Neural progenitor cell (in vitro differentiated cells): ENCODE measurements around the gene VARS2. TPM values are rescaled to one million over a fixed set of nuclear protein-coding genes. Genes with fewer than 3 reads are reported as not detected.

Source experiments
- DNase-seq: peaks from one replicate; pipeline ENCODE4 v3.0.0-alpha.2; 2016; ENCODE audit warnings: low spot score
- H2AFZ ChIP-seq: fragments of 200-600 bp; sonication (generic); replicated peaks from 2 replicates; pipeline ENCODE4 v1.6.1; 2016; ENCODE audit warnings: antibody characterized with exemption
- H3F3A ChIP-seq: fragments of 200-600 bp; sonication (generic); 2 replicates; pipeline ENCODE4 v1.6.1; 2016; ENCODE audit warnings: antibody characterized with exemption, low read depth
- H3K27ac ChIP-seq: fragments of 200-600 bp; sonication (generic); 2 replicates; pipeline ENCODE4 v1.5.1; 2016; ENCODE audit warnings: mild to moderate bottlenecking
- H3K27me3 ChIP-seq: fragments of 200-600 bp; sonication (generic); 2 replicates; pipeline ENCODE4 v1.6.1; 2016; ENCODE audit warnings: mild to moderate bottlenecking, moderate library complexity
- H3K36me3 ChIP-seq: fragments of 200-600 bp; sonication (generic); 2 replicates; pipeline ENCODE4 v1.5.1; 2016
- H3K4me1 ChIP-seq: fragments of 200-600 bp; sonication (generic); 2 replicates; pipeline ENCODE4 v1.6.1; 2016; ENCODE audit warnings: mixed run types
- H3K4me2 ChIP-seq: fragments of 200-600 bp; sonication (generic); 2 replicates; pipeline ENCODE4 v1.6.1; 2016
- H3K4me3 ChIP-seq: fragments of 200-600 bp; sonication (generic); 2 replicates; pipeline ENCODE4 v1.5.1; 2016
- H3K79me2 ChIP-seq: fragments of 200-600 bp; sonication (generic); 2 replicates; pipeline ENCODE4 v1.6.1; 2016; ENCODE audit warnings: low read depth
- H3K9ac ChIP-seq: fragments of 200-600 bp; sonication (generic); 2 replicates; pipeline ENCODE4 v1.6.1; 2016
- H3K9me3 ChIP-seq: fragments of 200-600 bp; sonication (generic); 2 replicates; pipeline ENCODE4 v1.5.1; 2016; ENCODE audit warnings: low read depth
- H4K20me1 ChIP-seq: fragments of 200-600 bp; sonication (generic); 2 replicates; pipeline ENCODE4 v1.6.1; 2016; ENCODE audit warnings: low read depth
- H3K27ac Mint-ChIP-seq: 3 replicates; pipeline ENCODE4 v1.8.0; 2021; ENCODE audit warnings: mixed read lengths
- H3K27me3 Mint-ChIP-seq: 2 replicates; pipeline ENCODE4 v1.8.0; 2022; ENCODE audit warnings: low read depth, mild to moderate bottlenecking, inconsistent platforms, moderate library complexity, mixed read lengths; ENCODE audit not compliant: insufficient read depth
- H3K36me3 Mint-ChIP-seq: 3 replicates; pipeline ENCODE4 v1.8.0; 2021; ENCODE audit warnings: mixed read lengths
- H3K4me1 Mint-ChIP-seq: 3 replicates; pipeline ENCODE4 v1.8.0; 2021; ENCODE audit warnings: mixed read lengths
- H3K4me3 Mint-ChIP-seq: 3 replicates; pipeline ENCODE4 v1.8.0; 2021; ENCODE audit warnings: mild to moderate bottlenecking, moderate library complexity, mixed read lengths
- H3K9me3 Mint-ChIP-seq: 3 replicates; pipeline ENCODE4 v1.8.0; 2020; ENCODE audit warnings: mixed read lengths
- CTCF ChIP-seq: fragments of 200-600 bp; sonication (generic); IDR thresholded peaks from 2 replicates; pipeline ENCODE4 v1.5.1; 2017; ENCODE audit warnings: antibody characterized with exemption, mild to moderate bottlenecking
- EZH2 ChIP-seq: fragments of 200-600 bp; sonication (generic); IDR thresholded peaks from 2 replicates; pipeline ENCODE4 v1.6.1; 2017; ENCODE audit warnings: antibody characterized with exemption, mild to moderate bottlenecking, moderate library complexity
- EZH2phosphoT487 ChIP-seq: fragments of 200-600 bp; sonication (generic); IDR thresholded peaks from 2 replicates; pipeline ENCODE4 v1.6.1; 2017; ENCODE audit warnings: antibody characterized with exemption
- total RNA-seq: library from RNA; depleted of rRNA; stranded (reverse); fragments of >200 nt; gene quantifications from 2 replicates; pipeline ENCODE4 v1.2.3, GENCODE V29; 2015; ENCODE audit warnings: low replicate concordance

The VARS2 gene
- total RNA-seq, 1 donor from 2014 or later: 21.5 TPM

DNA sequence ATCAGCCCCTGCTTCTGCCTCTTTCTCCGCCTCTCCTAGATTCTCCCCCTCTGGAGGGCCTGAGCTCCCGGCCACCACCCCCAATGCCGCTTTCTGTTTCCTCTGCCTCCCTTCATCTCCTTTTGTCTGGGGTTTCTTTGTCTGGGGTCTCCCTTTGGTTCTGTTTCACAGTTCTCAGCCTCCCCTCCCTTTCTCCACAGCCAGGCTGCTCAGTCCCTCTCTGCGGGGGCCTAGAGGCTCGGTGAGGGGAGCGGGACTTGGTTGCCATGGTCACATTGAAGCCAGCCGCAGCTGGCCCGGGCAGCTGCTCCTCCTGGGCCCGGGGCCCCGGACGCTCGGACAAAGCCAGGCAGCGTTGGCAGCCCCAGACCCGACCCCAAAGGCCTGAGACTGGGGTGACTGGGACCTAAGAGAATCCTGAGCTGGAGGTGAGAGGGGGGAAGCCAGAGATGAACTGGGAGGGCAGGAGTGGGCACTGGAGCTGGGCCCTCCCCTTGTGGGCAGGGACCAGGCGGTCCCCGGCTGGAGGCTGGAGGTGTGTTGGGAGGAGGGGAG is 33.3 kb upstream of the VARS2 start:
- H3K36me3 Mint-ChIP-seq: peaks cover 3% of the 10 kb centered on the region
- peak overlapping the region; percentile 99 for H3K27ac Mint-ChIP-seq
- Histone ChIP-seq H2AFZ (no peak overlapping the region), H3K79me2 (peaks cover 49% of the 10 kb centered on the region), H3K27ac (peak overlapping the region; percentile 91), H3K27me3 (no peaks in the 10 kb centered on the region), H3K36me3 (no peaks in the 10 kb centered on the region), H3K4me1 (peaks cover 42% of the 10 kb centered on the region), H3F3A (peaks cover 75% of the 10 kb centered on the region), H3K4me3 (peak overlapping the region; percentile 74), H3K4me2 (peak overlapping the region; percentile 99), H3K9me3 (no peaks in the 10 kb centered on the region), H4K20me1 (peaks cover 27% of the 10 kb centered on the region), H3K9ac (peak overlapping the region; percentile 38)
- H3K4me1 Mint-ChIP-seq: peaks cover 65% of the 10 kb centered on the region
- H3K4me3 Mint-ChIP-seq: peak overlapping the region; percentile 97
- peaks cover 12% of the 10 kb centered on the region for H3K27me3 Mint-ChIP-seq
- TF ChIP-seq EZH2phosphoT487: no peak
- no peak for TF ChIP-seq EZH2
- no peak for TF ChIP-seq CTCF
- peak; percentile 98 for DNase-seq
- H3K9me3 Mint-ChIP-seq: no peaks in the 10 kb centered on the region

DNA sequence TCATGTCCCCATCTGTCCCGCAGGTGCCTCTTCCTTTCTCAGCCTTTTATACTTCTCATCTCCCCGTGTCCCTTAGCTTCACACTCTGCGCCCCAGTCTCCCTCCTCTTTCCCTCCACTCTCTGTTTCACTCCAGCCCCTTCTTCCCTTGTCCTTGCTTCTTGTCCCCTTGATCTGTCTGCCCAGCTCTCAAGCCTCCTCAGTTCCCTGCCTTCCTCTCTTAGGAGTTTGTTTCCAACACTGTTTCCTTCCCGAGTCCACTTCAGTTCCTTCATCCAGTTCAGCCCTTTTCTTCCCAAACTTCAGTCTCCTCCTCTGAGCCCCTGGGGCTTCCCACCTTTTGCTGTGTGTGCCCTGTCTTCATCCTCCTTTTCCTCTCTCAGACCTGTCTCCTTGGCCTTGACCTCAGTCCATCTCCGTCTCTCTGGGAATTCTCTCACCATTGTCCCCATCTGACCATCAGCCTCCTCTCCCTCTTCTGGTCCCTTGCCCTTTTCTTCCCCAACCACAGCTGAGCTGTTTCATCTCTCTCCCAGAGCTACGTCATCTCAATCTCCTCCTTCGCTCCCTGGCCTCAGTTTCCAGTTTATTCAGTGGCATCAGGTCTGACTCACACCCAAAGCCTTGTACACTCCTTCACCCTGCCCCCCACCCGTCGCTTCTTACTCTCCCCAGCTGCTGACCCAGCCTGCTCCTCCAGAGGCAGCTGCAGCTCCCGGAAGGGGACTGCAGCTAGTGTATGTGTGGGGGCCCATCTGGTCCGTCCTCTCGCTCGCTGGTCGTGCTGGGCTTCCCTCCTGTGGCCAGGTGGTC is 32.4 kb upstream of the VARS2 start:
- Histone ChIP-seq H3K4me3 (peak overlapping the region; percentile 74), H3F3A (peaks cover 83% of the 10 kb centered on the region), H3K4me2 (peak overlapping the region; percentile 99), H2AFZ (no peak overlapping the region), H3K9me3 (no peaks in the 10 kb centered on the region), H3K4me1 (peaks cover 47% of the 10 kb centered on the region), H3K9ac (peak overlapping the region; percentile 38), H4K20me1 (peaks cover 29% of the 10 kb centered on the region), H3K27me3 (no peaks in the 10 kb centered on the region), H3K36me3 (no peaks in the 10 kb centered on the region), H3K27ac (peak overlapping the region; percentile 91), H3K79me2 (peaks cover 58% of the 10 kb centered on the region)
- H3K36me3 Mint-ChIP-seq: peaks cover 3% of the 10 kb centered on the region
- peak overlapping the region; percentile 99 for H3K27ac Mint-ChIP-seq
- H3K27me3 Mint-ChIP-seq: peaks cover 16% of the 10 kb centered on the region
- no peak for TF ChIP-seq CTCF
- TF ChIP-seq EZH2phosphoT487: no peak
- no peak for TF ChIP-seq EZH2
- peaks cover 71% of the 10 kb centered on the region for H3K4me1 Mint-ChIP-seq
- peak overlapping the region; percentile 97 for H3K4me3 Mint-ChIP-seq
- no peaks in the 10 kb centered on the region for H3K9me3 Mint-ChIP-seq
- peak; percentile 23 for DNase-seq

DNA sequence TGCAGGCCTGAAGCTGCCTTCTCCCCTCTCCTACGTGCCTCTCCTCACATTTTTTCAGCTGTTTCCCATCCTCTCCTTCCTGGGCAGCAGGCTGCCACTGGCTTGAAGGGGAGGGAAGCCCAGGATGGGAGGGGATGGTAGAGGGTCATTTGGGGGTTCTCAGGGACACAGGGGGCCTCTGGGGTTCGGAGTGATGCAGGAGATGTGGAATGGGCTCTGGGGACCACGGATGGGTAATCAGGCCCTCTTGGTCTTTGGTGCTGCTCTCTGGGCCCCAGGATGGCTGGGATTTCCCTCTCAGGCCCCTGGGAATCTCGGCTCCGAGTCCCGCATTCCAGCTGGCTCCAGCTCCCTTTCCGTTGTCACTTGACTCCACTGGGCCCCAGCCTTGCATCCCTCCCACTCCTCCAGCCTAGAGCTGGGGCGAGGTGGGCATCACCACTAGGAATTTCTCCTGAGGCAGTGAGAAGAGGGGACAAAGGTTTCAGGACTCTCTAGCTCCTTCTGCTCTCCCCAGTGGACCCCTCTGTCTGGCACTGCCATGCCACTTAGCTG is 31.8 kb upstream of the VARS2 start:
- Mint-ChIP-seq H3K4me3 (peak overlapping the region; percentile 97), H3K36me3 (peaks cover 3% of the 10 kb centered on the region), H3K4me1 (peaks cover 74% of the 10 kb centered on the region), H3K27me3 (peaks cover 16% of the 10 kb centered on the region), H3K9me3 (no peaks in the 10 kb centered on the region), H3K27ac (peak overlapping the region; percentile 99)
- Histone ChIP-seq H2AFZ (no peak overlapping the region), H3K9me3 (no peaks in the 10 kb centered on the region), H3F3A (peaks cover 88% of the 10 kb centered on the region), H3K79me2 (peaks cover 64% of the 10 kb centered on the region), H3K27me3 (no peaks in the 10 kb centered on the region), H4K20me1 (peaks cover 36% of the 10 kb centered on the region), H3K27ac (peak overlapping the region; percentile 91), H3K4me2 (peak overlapping the region; percentile 99), H3K4me1 (peaks cover 51% of the 10 kb centered on the region), H3K36me3 (peaks cover under 1% of the 10 kb centered on the region), H3K9ac (peak overlapping the region; percentile 38), H3K4me3 (peak overlapping the region; percentile 74)
- peak; percentile 75 for DNase-seq
- TF ChIP-seq EZH2phosphoT487 (no peak), CTCF (no peak), EZH2 (no peak)
